HFF-Myc (cell line): Measurements from ENCODE around the gene BET1L.
"Not testable (repeated sequence)": the region's sequence is repeated elsewhere in the genome, so short reads cannot be mapped to it uniquely, and the experiment has no call there.

Source experiments
- DNase-seq: peaks from one replicate; pipeline ENCODE4 v3.0.0-alpha.2; 2011; ENCODE audit warnings: low read depth; ENCODE audit errors: extremely low read depth
- H3K4me3 ChIP-seq: replicated peaks from 2 replicates; pipeline ENCODE4 v1.5.1; 2011; ENCODE audit warnings: low read depth, mild to moderate bottlenecking, control low read depth, low read length
- TF ChIP-seq, protein P1 (sequence below): IDR thresholded peaks from 2 replicates; pipeline ENCODE4 v1.5.1; 2012; ENCODE audit warnings: mild to moderate bottlenecking, low read depth, low read length, control low read depth; ENCODE audit errors: missing control alignments

Gene BET1L

DNA sequence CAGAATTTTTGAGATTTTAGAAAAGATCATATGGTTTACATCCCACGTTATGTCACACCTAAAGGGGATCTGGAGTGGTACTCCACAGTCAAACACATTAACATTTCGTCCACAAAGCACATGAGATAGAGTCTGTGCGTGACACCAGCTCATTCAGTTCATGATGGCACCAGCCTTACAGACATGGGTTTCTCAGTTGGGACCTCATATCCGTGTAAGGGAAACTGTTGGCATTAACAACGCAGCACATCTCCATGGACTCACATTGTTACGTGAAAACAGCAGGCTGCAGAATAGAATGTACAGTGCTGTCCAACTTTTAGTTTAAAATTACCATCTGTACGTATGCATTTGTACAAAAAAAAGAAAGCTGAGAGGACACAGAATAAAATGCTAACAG lies 14.3 kb upstream of the BET1L start:
- H3K4me3 ChIP-seq = no peak overlapping the region
- TF ChIP-seq, protein P1, sequence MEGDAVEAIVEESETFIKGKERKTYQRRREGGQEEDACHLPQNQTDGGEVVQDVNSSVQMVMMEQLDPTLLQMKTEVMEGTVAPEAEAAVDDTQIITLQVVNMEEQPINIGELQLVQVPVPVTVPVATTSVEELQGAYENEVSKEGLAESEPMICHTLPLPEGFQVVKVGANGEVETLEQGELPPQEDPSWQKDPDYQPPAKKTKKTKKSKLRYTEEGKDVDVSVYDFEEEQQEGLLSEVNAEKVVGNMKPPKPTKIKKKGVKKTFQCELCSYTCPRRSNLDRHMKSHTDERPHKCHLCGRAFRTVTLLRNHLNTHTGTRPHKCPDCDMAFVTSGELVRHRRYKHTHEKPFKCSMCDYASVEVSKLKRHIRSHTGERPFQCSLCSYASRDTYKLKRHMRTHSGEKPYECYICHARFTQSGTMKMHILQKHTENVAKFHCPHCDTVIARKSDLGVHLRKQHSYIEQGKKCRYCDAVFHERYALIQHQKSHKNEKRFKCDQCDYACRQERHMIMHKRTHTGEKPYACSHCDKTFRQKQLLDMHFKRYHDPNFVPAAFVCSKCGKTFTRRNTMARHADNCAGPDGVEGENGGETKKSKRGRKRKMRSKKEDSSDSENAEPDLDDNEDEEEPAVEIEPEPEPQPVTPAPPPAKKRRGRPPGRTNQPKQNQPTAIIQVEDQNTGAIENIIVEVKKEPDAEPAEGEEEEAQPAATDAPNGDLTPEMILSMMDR = no peak
- DNase-seq = no peak

DNA sequence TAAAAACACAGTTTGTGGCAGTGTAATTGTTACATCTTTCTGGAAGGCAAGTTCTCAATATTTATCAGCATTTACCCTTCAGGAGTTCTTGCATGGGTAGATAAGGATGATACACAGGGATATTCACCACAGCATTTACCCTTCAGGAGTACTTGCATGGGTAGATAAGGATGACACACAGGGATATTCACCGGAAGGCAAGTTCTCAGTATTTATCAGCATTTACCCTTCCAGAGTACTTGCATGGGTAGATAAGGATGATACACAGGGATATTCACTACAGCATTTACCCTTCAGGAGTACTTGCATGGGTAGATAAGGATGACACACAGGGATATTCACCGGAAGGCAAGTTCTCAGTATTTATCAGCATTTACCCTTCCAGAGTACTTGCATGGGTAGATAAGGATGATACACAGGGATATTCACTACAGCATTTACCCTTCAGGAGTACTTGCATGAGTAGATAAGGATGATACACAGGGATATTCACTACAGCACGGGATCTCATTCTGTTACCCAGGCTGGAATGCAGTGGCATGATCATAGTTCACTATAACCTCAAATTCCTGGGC lies 13.5 kb upstream of the BET1L start:
- H3K4me3 ChIP-seq, DNase-seq: not testable (repeated sequence)

DNA sequence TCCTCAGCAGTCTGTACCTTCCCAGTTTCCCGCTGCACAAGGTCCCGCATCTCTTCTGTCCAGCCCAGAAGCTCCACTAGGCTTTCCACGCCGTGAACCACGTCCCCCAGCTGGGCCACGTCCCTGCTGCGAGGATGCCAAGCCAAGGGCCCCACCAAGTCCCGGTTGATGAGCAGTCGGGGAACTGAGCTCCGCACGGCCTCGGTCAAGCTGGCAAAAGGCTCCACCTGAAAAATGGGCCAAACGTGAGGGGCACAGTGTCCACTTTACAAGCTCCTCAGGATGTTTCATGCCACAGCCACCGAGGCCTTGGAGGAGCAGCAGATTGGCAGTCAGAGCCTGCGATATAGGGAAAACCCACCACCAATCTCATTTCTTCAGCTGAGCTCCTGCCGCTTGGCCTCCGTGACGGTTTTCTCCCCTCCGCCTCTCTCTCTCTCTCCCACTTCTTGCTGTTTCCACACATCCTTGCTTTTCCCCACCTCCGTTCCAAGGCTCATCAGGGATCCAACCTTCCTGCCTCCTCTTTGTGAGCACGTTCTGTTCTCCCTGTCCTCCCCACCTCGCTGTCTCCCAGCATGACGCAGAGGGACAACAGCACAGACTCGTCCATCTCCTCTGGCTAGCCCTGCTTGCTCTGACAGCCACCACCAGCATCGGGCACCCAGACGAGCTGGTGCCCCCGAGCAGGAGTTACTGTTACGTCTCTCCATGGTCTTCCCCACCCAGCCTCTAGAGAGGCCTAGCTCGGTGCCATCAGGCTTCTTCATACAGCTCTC lies 11.8 kb upstream of the BET1L start:
- TF ChIP-seq, protein P1 = no peak
- DNase-seq = no peak
- H3K4me3 ChIP-seq = no peak overlapping the region

DNA sequence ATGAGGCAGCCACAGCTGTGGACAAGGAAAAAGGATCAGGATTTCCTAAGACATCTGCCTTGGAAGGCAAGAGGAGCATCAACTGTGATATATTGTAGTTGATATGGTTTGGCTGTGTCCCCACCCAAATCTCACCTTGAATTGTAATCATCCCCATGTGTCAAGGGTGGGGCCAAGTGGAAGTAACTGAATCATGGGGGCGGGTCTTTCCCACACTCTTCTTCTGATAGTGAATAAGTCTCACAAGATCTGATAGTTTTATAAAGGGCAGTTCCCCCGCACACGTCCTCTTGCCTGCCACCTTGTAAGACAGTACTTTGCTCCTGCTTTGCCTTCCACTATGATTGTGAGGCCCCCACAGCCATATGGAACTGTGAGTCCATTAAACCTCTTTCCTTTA lies 10.5 kb upstream of the BET1L start:
- TF ChIP-seq, protein P1 = no peak
- no peak for DNase-seq
- H3K4me3 ChIP-seq = no peak overlapping the region

DNA sequence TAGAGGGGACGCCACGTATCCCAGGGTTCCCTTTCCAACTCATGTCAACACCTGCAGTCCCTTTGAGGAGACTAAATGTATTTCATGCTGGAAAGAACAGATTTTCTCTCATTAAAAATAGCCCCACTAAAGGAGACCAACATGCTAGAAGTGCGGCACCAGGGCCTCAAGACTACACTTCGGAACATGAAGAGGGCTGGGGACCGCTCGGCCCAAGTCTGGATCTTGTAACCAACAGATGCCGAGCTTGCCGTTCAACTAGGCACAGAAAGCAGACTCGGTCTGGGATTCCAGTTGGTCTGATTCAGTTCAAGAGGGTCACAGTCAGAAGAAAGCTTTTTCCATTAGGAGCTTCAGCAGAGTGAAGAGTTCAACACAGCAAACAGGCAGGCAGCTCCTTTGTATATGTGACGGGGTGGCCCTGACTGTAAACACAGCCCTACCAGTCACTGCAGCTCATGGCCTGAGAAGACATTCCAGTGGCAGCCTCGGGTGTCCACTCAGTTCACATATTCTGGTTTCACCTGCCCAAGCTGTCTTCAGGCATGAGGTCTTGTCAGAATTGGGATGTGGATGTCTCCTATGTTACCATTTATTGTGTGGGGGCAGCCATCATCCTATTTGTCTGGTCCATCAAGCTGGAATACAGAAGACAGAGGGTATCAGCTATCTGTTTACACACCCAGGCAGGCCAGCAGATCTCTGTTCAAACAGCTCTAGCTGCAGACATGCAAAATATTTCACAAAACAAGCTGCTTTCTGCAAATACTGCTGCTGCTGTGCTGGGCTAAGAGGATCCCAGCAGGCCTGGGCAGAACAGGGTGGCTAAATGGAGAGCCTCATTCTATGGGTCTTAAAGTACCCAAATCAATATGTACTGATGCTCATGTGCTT lies 9.1 kb upstream of the BET1L start:
- no peak for DNase-seq
- TF ChIP-seq, protein P1 = no peak
- no peak overlapping the region for H3K4me3 ChIP-seq

DNA sequence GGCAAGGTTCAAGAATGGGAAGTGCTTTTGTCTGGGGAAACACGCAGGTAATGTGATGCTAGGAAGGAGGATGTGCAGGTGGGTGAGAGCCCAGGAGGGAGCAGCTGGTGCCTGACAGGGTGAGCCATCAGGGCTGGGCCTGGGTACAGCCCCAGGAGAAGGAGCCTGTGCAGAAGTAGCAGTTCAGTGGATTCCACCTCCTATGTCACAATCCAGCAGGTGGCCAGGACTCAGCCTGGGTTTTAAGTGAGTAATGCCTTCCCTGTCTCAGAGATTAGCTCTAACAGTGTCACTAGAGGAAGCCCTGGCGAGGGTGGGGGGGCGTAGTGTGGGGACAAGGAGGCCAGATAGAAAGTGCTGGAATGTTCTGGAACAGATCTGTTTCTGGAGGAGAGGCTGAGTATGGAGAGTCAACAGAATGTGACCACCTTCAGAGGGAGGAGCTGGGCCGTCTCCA lies 8.4 kb upstream of the BET1L start:
- no peak overlapping the region for H3K4me3 ChIP-seq
- TF ChIP-seq, protein P1 = no peak
- DNase-seq = no peak

DNA sequence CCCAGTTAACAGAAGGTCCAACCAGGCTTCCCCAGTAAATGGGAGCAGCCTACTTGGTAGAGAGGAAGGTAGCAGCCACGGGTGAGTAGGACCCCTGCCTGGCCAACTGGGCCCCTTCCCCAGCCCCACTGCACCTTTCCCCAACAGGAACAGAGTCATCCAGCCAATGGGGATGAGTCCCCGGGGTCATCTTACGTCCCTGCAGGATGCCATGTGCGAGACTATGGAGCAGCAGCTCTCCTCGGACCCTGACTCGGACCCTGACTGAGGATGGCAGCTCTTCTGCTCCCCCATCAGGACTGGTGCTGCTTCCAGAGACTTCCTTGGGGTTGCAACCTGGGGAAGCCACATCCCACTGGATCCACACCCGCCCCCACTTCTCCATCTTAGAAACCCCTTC lies 6.9 kb upstream of the BET1L start:
- H3K4me3 ChIP-seq = no peak overlapping the region
- TF ChIP-seq, protein P1 = no peak
- no peak for DNase-seq
